ENCODE results near the gene CCSER1.
A peak's percentile ranks its signal among the peaks of the same experiment; 100 is the strongest.
"Not testable (repeated sequence)": the region's sequence is repeated elsewhere in the genome, so short reads cannot be mapped to it uniquely, and the experiment has no call there.

The CCSER1 gene

GRCh38 chr4:90254357-90254756, 127.2 kb downstream of the CCSER1 start:
- no peak overlapping the region for H3K4me3 ChIP-seq (ENCODE audit: low read depth, low read length)
- no peak for DNase-seq (ENCODE audit: low read depth)

- no peak overlapping the region for H3K4me3 ChIP-seq (ENCODE audit: low read depth, low read length)
- no peak for DNase-seq (ENCODE audit: low read depth)
Observed at GRCh38 chr4:90274175-90274574, 147.0 kb downstream of the CCSER1 start.

GRCh38 chr4:90280954-90281353, 153.8 kb downstream of the CCSER1 start:
- no peak for DNase-seq (ENCODE audit: low read depth)
- H3K4me3 ChIP-seq (ENCODE audit: low read depth, low read length) = no peak overlapping the region

- H3K4me3 ChIP-seq (ENCODE audit: low read depth, low read length) = no peak overlapping the region
- DNase-seq (ENCODE audit: low read depth) = no peak
Observed at GRCh38 chr4:90281541-90282355, 154.6 kb downstream of the CCSER1 start.

GRCh38 chr4:90290345-90290744, 163.2 kb downstream of the CCSER1 start:
- H3K4me3 ChIP-seq (ENCODE audit: low read depth, low read length) = no peak overlapping the region
- DNase-seq (ENCODE audit: low read depth) = no peak

- no peak overlapping the region for H3K4me3 ChIP-seq (ENCODE audit: low read depth, low read length)
- no peak for DNase-seq (ENCODE audit: low read depth)
Observed at GRCh38 chr4:90292438-90292837, 165.2 kb downstream of the CCSER1 start.

- H3K4me3 ChIP-seq (ENCODE audit: low read depth, low read length) = no peak overlapping the region
- DNase-seq (ENCODE audit: low read depth) = peak; percentile 5
Observed at GRCh38 chr4:90293320-90293719, 166.1 kb downstream of the CCSER1 start.

GRCh38 chr4:90299373-90299772, 172.2 kb downstream of the CCSER1 start:
- no peak overlapping the region for H3K4me3 ChIP-seq (ENCODE audit: low read depth, low read length)

GRCh38 chr4:90306810-90307209, 179.6 kb downstream of the CCSER1 start:
- no peak for DNase-seq (ENCODE audit: low read depth)
- no peak overlapping the region for H3K4me3 ChIP-seq (ENCODE audit: low read depth, low read length)

More at GRCh38 chr4:90299373-90299772, 172.2 kb downstream of the CCSER1 start:
- DNase-seq (ENCODE audit: low read depth) = no peak

GRCh38 chr4:90317140-90317539, 189.9 kb downstream of the CCSER1 start:
- DNase-seq (ENCODE audit: low read depth) = peak; percentile 46
- not testable (repeated sequence) for H3K4me3 ChIP-seq (ENCODE audit: low read depth, low read length)

- peak; percentile 87 for DNase-seq (ENCODE audit: low read depth)
- H3K4me3 ChIP-seq (ENCODE audit: low read depth, low read length) = no peak overlapping the region
Observed at GRCh38 chr4:90317785-90318184, 190.6 kb downstream of the CCSER1 start.

- no peak overlapping the region for H3K4me3 ChIP-seq (ENCODE audit: low read depth, low read length)
- peak; percentile 74 for DNase-seq (ENCODE audit: low read depth)
Observed at GRCh38 chr4:90318193-90318592, 191.0 kb downstream of the CCSER1 start.

- peak; percentile 20 for DNase-seq (ENCODE audit: low read depth)
- no peak overlapping the region for H3K4me3 ChIP-seq (ENCODE audit: low read depth, low read length)
Observed at GRCh38 chr4:90328558-90328957, 201.4 kb downstream of the CCSER1 start.

GRCh38 chr4:90330546-90330945, 203.4 kb downstream of the CCSER1 start:
- DNase-seq (ENCODE audit: low read depth) = no peak

GRCh38 chr4:90345549-90346215, 218.5 kb downstream of the CCSER1 start:
- H3K4me3 ChIP-seq (ENCODE audit: low read depth, low read length) = no peak overlapping the region
- no peak for DNase-seq (ENCODE audit: low read depth)

More at GRCh38 chr4:90330546-90330945, 203.4 kb downstream of the CCSER1 start:
- H3K4me3 ChIP-seq (ENCODE audit: low read depth, low read length) = no peak overlapping the region

- DNase-seq (ENCODE audit: low read depth) = no peak
- H3K4me3 ChIP-seq (ENCODE audit: low read depth, low read length) = no peak overlapping the region
Observed at GRCh38 chr4:90349636-90350035, 222.4 kb downstream of the CCSER1 start.

GRCh38 chr4:90357117-90357710, 230.0 kb downstream of the CCSER1 start:
- no peak overlapping the region for H3K4me3 ChIP-seq (ENCODE audit: low read depth, low read length)
- DNase-seq (ENCODE audit: low read depth) = peak; percentile 38

GRCh38 chr4:90375081-90375480, 247.9 kb downstream of the CCSER1 start:
- DNase-seq (ENCODE audit: low read depth) = no peak
- no peak overlapping the region for H3K4me3 ChIP-seq (ENCODE audit: low read depth, low read length)

- no peak overlapping the region for H3K4me3 ChIP-seq (ENCODE audit: low read depth, low read length)
Observed at GRCh38 chr4:90393215-90393614, 266.0 kb downstream of the CCSER1 start.

GRCh38 chr4:90403781-90404180, 276.6 kb downstream of the CCSER1 start:
- DNase-seq (ENCODE audit: low read depth) = no peak
- H3K4me3 ChIP-seq (ENCODE audit: low read depth, low read length) = no peak overlapping the region

More at GRCh38 chr4:90393215-90393614, 266.0 kb downstream of the CCSER1 start:
- no peak for DNase-seq (ENCODE audit: low read depth)

All from skeletal muscle cell (primary cell).